ENCODE results near the gene MALT1. TPM values are rescaled to one million over a fixed set of nuclear protein-coding genes. Genes with fewer than 3 reads are reported as not detected.

Gene MALT1
- total RNA-seq (2021; ENCODE audit: unreplicated experiment) (34.0 TPM), Bru-seq, nascent RNA (percentile 88 among the genes with signal in this experiment), BruChase-seq, experiment 1, labeled RNA remaining after a 2-hour chase (percentile 80 among the genes with signal in this experiment), BruChase-seq, experiment 2, labeled RNA remaining after a 6-hour chase (percentile 83 among the genes with signal in this experiment)
- 9.8 TPM for polyA plus RNA-seq (2012; ENCODE audit: insufficient read length)
- long read RNA-seq, full-length matches to known transcripts = 67 of 83 reads
- long read RNA-seq, partial matches to known transcripts = 8 of 83 reads
- long read RNA-seq, other reads (novel, unspliced or antisense) = 8 of 83 reads

GRCh38 chr18:58671111-58671631 lies at the start of gene MALT1:
TSS of gene MALT1 (plus strand) at chr18:58671465. CDS start at chr18:58671644, 179 bp downstream.
- TF ChIP-seq, protein P1, sequence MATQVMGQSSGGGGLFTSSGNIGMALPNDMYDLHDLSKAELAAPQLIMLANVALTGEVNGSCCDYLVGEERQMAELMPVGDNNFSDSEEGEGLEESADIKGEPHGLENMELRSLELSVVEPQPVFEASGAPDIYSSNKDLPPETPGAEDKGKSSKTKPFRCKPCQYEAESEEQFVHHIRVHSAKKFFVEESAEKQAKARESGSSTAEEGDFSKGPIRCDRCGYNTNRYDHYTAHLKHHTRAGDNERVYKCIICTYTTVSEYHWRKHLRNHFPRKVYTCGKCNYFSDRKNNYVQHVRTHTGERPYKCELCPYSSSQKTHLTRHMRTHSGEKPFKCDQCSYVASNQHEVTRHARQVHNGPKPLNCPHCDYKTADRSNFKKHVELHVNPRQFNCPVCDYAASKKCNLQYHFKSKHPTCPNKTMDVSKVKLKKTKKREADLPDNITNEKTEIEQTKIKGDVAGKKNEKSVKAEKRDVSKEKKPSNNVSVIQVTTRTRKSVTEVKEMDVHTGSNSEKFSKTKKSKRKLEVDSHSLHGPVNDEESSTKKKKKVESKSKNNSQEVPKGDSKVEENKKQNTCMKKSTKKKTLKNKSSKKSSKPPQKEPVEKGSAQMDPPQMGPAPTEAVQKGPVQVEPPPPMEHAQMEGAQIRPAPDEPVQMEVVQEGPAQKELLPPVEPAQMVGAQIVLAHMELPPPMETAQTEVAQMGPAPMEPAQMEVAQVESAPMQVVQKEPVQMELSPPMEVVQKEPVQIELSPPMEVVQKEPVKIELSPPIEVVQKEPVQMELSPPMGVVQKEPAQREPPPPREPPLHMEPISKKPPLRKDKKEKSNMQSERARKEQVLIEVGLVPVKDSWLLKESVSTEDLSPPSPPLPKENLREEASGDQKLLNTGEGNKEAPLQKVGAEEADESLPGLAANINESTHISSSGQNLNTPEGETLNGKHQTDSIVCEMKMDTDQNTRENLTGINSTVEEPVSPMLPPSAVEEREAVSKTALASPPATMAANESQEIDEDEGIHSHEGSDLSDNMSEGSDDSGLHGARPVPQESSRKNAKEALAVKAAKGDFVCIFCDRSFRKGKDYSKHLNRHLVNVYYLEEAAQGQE (IDR thresholded peaks at IDR 0.05; ENCODE audit: insufficient read depth in 1 of 2, low read depth in 2 of 2, low read length in 1 of 2) = no peak
- TF ChIP-seq SIN3A (IDR thresholded peaks at IDR 0.05; ENCODE audit: borderline replicate concordance, insufficient read depth, low read depth, low read length) (peak; percentile 77), POLR2AphosphoS5 (IDR thresholded peaks at IDR 0.05; ENCODE audit: low read depth, low read length) (peak; percentile 66)
- Histone ChIP-seq H3K27me3 (ENCODE audit: control insufficient read depth, insufficient read depth, low read length) (no peaks in the 10 kb centered on the region), H3K4me3 (ENCODE audit: low read depth in 2 of 2, low read length in 2 of 2) (peak within 1 kb of the TSS; percentile 59 to 80), H3K4me1 (ENCODE audit: control insufficient read depth, insufficient read depth, low read length) (peaks cover 27% of the 10 kb centered on the region), H3K27ac (ENCODE audit: low read length) (peak within 1 kb of the TSS; percentile 85), H3K36me3 (ENCODE audit: control insufficient read depth, insufficient read depth, low read length) (no peaks in the 10 kb centered on the region; the same call in 1 of the 2 replicates), H3K9me3 (ENCODE audit: control insufficient read depth, insufficient read depth, low read depth, low read length) (no peaks in the 10 kb centered on the region)
- in situ Hi-C loops (cut with HindIII; ENCODE audit: low pct_unique_long_range_greater_than_20kb, low sequenced_read_pairs) (no loop called here), intact Hi-C loops (cut with micrococcal nuclease; ENCODE audit: unreplicated experiment) (loop anchor here (5.0 kb wide), 1 partner anchor 144 kb away; no protein-coding TSS in a partner anchor)
- ATAC-seq (peak; percentile 91), DNase-seq (ENCODE audit: low read depth, low spot score) (no peak)
- POLR2A ChIA-PET = no interaction called here
- no TSS peak for BruUV-seq (replicated peaks)
- CTCF ChIA-PET = interaction anchor here (0.7 to 1.9 kb wide), 2 partner anchors 61 to 93 kb away, joined by 5 read pairs; no protein-coding TSS in a partner anchor

DNA sequence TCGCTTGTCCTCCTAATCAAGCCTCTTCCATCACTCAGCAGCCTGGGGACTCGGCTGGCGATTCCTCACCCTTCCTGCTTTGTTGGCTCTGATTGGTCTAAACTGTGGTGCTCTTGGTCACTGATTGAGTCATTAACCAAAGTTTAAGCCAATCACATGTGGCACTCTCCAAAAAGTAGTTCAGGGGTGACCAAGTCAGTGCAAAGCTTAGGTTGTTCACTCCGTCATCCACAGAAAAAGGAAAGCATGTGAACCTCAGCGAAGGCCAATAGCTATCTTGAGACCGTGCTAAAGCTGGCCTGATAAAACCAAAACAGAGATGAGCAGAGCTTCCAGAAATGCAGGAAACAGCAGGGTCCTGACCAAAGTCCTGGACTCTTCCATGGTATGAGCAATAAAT lies 47.3 kb upstream of the MALT1 start:
- Histone ChIP-seq H3K27me3 (ENCODE audit: control insufficient read depth, insufficient read depth, low read length) (no peaks in the 10 kb centered on the region), H3K36me3 (ENCODE audit: control insufficient read depth, insufficient read depth, low read length) (no peaks in the 10 kb centered on the region), H3K4me1 (ENCODE audit: control insufficient read depth, insufficient read depth, low read length) (0 out of 2 replicates have a peak, but pooled peaks cover 2% of the 10 kb centered on the region), H3K27ac (ENCODE audit: low read length) (no peak overlapping the region), H3K4me3 (ENCODE audit: low read depth in 2 of 2, low read length in 2 of 2) (no peak overlapping the region), H3K9me3 (ENCODE audit: control insufficient read depth, insufficient read depth, low read depth, low read length) (no peaks in the 10 kb centered on the region)
- BruUV-seq (replicated peaks) = no TSS peak
- in situ Hi-C loops (cut with HindIII; ENCODE audit: low pct_unique_long_range_greater_than_20kb, low sequenced_read_pairs) = no loop called here
- POLR2A ChIA-PET = no interaction called here
- ATAC-seq (no peak), DNase-seq (ENCODE audit: low read depth, low spot score) (no peak)
- intact Hi-C loops (cut with micrococcal nuclease; ENCODE audit: unreplicated experiment) = no loop called here
- TF ChIP-seq POLR2AphosphoS5 (IDR thresholded peaks at IDR 0.05; ENCODE audit: low read depth, low read length) (no peak), CTCF (IDR thresholded peaks at IDR 0.05) (no peak), SIN3A (IDR thresholded peaks at IDR 0.05; ENCODE audit: borderline replicate concordance, insufficient read depth, low read depth, low read length) (no peak), TCF7L2 (IDR thresholded peaks at IDR 0.05; ENCODE audit: low read depth, low read length) (no peak)
- TF ChIP-seq, protein P1 (IDR thresholded peaks at IDR 0.05; ENCODE audit: insufficient read depth in 1 of 2, low read depth in 2 of 2, low read length in 1 of 2) = no peak
- CTCF ChIA-PET = no interaction called here
